Thymus (tissue), 11 donors: ENCODE data around the gene IFNGR1. TPM values are rescaled to one million over a fixed set of nuclear protein-coding genes. Genes with fewer than 3 reads are reported as not detected.

Experiments used
- DNase-seq, 9 donors: peaks; one replicate each; pipeline ENCODE4 v3.0.0-alpha.2; 2013; ENCODE audit warnings: low spot score in 9 of 9, low read depth in 6 of 9, missing footprints in 1 of 9
- H3K27ac ChIP-seq, 2 donors: one replicate each; pipeline ENCODE4 v1.5.1; 2013; ENCODE audit warnings: control low read depth in 1 of 2, low read depth in 1 of 2, low read length in 1 of 2, mild to moderate bottlenecking in 1 of 2, moderate library complexity in 1 of 2
- H3K27me3 ChIP-seq, 2 donors: one replicate each; pipeline ENCODE4 v1.5.1; 2013; ENCODE audit warnings: low read length in 1 of 2; ENCODE audit not compliant: control insufficient read depth in 2 of 2, insufficient read depth in 1 of 2
- H3K36me3 ChIP-seq, 2 donors: one replicate each; pipeline ENCODE4 v1.5.1; 2013; ENCODE audit warnings: low read length in 1 of 2, mild to moderate bottlenecking in 1 of 2, moderate library complexity in 1 of 2; ENCODE audit not compliant: control insufficient read depth in 2 of 2, insufficient read depth in 2 of 2
- H3K4me1 ChIP-seq, 2 donors: one replicate each; pipeline ENCODE4 v1.5.1; 2013; ENCODE audit warnings: low read length in 2 of 2; ENCODE audit not compliant: control insufficient read depth in 2 of 2, insufficient read depth in 2 of 2
- H3K4me3 ChIP-seq, 2 donors: one replicate each; pipeline ENCODE4 v1.5.1; 2013; ENCODE audit warnings: low read length in 2 of 2, control low read depth in 1 of 2, mild to moderate bottlenecking in 1 of 2
- H3K9me3 ChIP-seq, 2 donors: one replicate each; pipeline ENCODE4 v1.5.1; 2013; ENCODE audit warnings: low read length in 1 of 2, mild to moderate bottlenecking in 1 of 2; ENCODE audit not compliant: control insufficient read depth in 2 of 2, insufficient read depth in 1 of 2
- WGBS: extraction: QIAGEN DNeasy Blood & Tissue Kit; methylation state at CpG from one replicate; pipeline ENCODE4 v1.1.7; 2013; 5-methylcytosine and 5-hydroxymethylcytosine counted together
- polyA plus RNA-seq: library from polyadenylated mRNA; stranded (reverse); fragments of 200-250 nt; gene quantifications from one replicate; pipeline ENCODE4 v1.2.3, GENCODE V29; 2013
- total RNA-seq: library from RNA; stranded (reverse); fragments of 120-200 nt; gene quantifications from one replicate; pipeline ENCODE4 v1.2.4, GENCODE V29; 2013
- donor health status: healthy.

Gene IFNGR1
- total and polyA plus RNA-seq, 2 donors: 104 to 197 TPM

GRCh38 chr6:137246164-137246563, 27.0 kb upstream of the IFNGR1 start:
- no peak for DNase-seq
- Histone ChIP-seq H3K9me3 (no peaks in the 10 kb centered on the region), H3K4me3 (no peak overlapping the region), H3K4me1 (peaks cover 0 to 2% of the 10 kb centered on the region in 2 donors), H3K36me3 (no peaks in the 10 kb centered on the region), H3K27me3 (no peaks in the 10 kb centered on the region), H3K27ac (no peak overlapping the region)
- WGBS: 98% methylated on average over 4 of the region's 4 CpGs

- 95% methylated on average over 3 of the region's 3 CpGs for WGBS
- no peak for DNase-seq
- no peaks in the 10 kb centered on the region for H3K9me3 ChIP-seq
- peaks cover 0 to 3% of the 10 kb centered on the region in 2 donors for H3K4me1 ChIP-seq
- no peaks in the 10 kb centered on the region for H3K27me3 ChIP-seq
- no peak overlapping the region for H3K27ac ChIP-seq
- H3K36me3 ChIP-seq: no peaks in the 10 kb centered on the region
- no peak overlapping the region for H3K4me3 ChIP-seq
These were observed 22.4 kb upstream of the IFNGR1 start for GRCh38 chr6:137241481-137242038.

GRCh38 chr6:137240168-137240567, 21.0 kb upstream of the IFNGR1 start:
- no peaks in the 10 kb centered on the region for H3K9me3 ChIP-seq
- H3K36me3 ChIP-seq: no peaks in the 10 kb centered on the region
- H3K27me3 ChIP-seq: no peaks in the 10 kb centered on the region
- no peak overlapping the region for H3K4me3 ChIP-seq
- no peak overlapping the region for H3K27ac ChIP-seq
- 4% methylated on average over 1 of the region's 1 CpG for WGBS
- H3K4me1 ChIP-seq: peaks cover 0 to 3% of the 10 kb centered on the region in 2 donors
- DNase-seq: no peak

GRCh38 chr6:137237413-137238170, 18.4 kb upstream of the IFNGR1 start:
- no peaks in the 10 kb centered on the region for H3K36me3 ChIP-seq
- peaks cover 6 to 14% of the 10 kb centered on the region in 2 donors for H3K4me1 ChIP-seq
- no peak for DNase-seq
- H3K9me3 ChIP-seq: no peaks in the 10 kb centered on the region
- peak overlapping the region in 1 of 2 donors; percentile 18 for H3K27ac ChIP-seq
- no peaks in the 10 kb centered on the region for H3K27me3 ChIP-seq
- no peak overlapping the region for H3K4me3 ChIP-seq

GRCh38 chr6:137236581-137237355, 17.6 kb upstream of the IFNGR1 start:
- WGBS: 96% methylated on average over 5 of the region's 5 CpGs
- Histone ChIP-seq H3K4me1 (peaks cover 8 to 18% of the 10 kb centered on the region in 2 donors), H3K27me3 (no peaks in the 10 kb centered on the region), H3K4me3 (no peak overlapping the region), H3K27ac (no peak overlapping the region), H3K36me3 (no peaks in the 10 kb centered on the region), H3K9me3 (no peaks in the 10 kb centered on the region)
- DNase-seq: no peak

GRCh38 chr6:137235686-137236085, 16.5 kb upstream of the IFNGR1 start:
- DNase-seq: no peak
- H3K4me1 ChIP-seq: peaks cover 8 to 27% of the 10 kb centered on the region in 2 donors
- H3K27ac ChIP-seq: no peak overlapping the region
- H3K4me3 ChIP-seq: no peak overlapping the region
- no peaks in the 10 kb centered on the region for H3K9me3 ChIP-seq
- 99% methylated on average over 1 of the region's 1 CpG for WGBS
- no peaks in the 10 kb centered on the region for H3K36me3 ChIP-seq
- no peaks in the 10 kb centered on the region for H3K27me3 ChIP-seq

GRCh38 chr6:137233911-137234863, 15.0 kb upstream of the IFNGR1 start:
- 30% methylated on average over 7 of the region's 7 CpGs for WGBS
- no peaks in the 10 kb centered on the region for H3K36me3 ChIP-seq
- DNase-seq: peak in 1 of 9 donors; percentile 55
- no peak overlapping the region for H3K4me3 ChIP-seq
- no peaks in the 10 kb centered on the region for H3K9me3 ChIP-seq
- peak overlapping the region; percentile 48 to 52 for H3K27ac ChIP-seq
- H3K27me3 ChIP-seq: no peaks in the 10 kb centered on the region
- H3K4me1 ChIP-seq: peaks cover 8 to 39% of the 10 kb centered on the region in 2 donors

GRCh38 chr6:137231895-137232294, 12.7 kb upstream of the IFNGR1 start:
- no peaks in the 10 kb centered on the region for H3K36me3 ChIP-seq
- no peak overlapping the region for H3K27ac ChIP-seq
- WGBS: 20% methylated on average over 4 of the region's 4 CpGs
- H3K9me3 ChIP-seq: peaks cover 0 to 2% of the 10 kb centered on the region in 2 donors
- peak in 2 of 9 donors; percentile 27 to 72 for DNase-seq
- peaks cover 8 to 48% of the 10 kb centered on the region in 2 donors for H3K4me1 ChIP-seq
- no peaks in the 10 kb centered on the region for H3K27me3 ChIP-seq
- no peak overlapping the region for H3K4me3 ChIP-seq
